HG03064 (cell line): ENCODE measurements around the gene MYBPC1.
A peak's percentile ranks its signal among the peaks of the same experiment; 100 is the strongest.
"Not testable (repeated sequence)": the region's sequence is repeated elsewhere in the genome, so short reads cannot be mapped to it uniquely, and the experiment has no call there.

Experiments
- ATAC-seq: cut with Tn5 transposase; IDR thresholded peaks from one replicate; pipeline ENCODE4 v1.9.1; 2021; ENCODE audit warnings: low read depth; ENCODE audit not compliant: unreplicated experiment

The MYBPC1 gene

DNA sequence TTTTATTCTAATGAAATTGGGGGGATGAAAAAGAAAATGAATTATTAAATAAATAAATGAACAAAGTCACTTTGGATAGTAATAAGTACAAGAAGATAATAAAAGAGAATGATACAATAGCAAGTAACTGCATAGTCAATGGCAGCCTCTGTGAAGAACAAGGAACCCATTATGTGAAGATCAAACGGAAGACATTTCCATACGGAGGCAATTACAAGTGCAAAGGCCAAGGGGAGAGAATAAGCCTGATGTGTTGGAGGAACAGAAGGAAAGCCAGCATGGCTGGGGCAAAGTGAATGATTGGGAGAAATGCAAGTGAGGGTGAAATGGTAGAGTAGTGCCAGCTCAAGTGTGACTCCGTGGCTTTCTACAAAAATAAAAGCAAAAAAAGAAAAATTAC is 58.7 kb downstream of the MYBPC1 start:
- ATAC-seq: no peak

DNA sequence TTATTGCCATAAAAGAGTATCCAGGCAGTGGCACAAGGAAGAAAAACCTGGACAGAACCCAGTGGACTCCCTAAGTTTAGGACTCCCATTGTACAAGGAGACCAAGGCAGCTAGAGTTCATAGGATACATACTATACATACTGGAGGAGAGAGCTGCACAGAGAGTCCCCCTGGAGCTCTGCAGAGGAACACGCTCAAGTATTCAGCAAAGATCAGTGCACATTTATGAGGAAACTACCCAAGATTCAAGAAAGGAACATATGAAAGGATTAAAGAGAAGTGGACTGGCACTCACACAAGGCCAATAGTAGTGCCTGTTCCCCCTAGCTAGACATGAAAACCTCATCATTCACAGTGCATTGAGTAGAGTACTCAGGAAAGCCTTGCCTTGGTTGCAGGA is 59.7 kb downstream of the MYBPC1 start:
- no peak for ATAC-seq

DNA sequence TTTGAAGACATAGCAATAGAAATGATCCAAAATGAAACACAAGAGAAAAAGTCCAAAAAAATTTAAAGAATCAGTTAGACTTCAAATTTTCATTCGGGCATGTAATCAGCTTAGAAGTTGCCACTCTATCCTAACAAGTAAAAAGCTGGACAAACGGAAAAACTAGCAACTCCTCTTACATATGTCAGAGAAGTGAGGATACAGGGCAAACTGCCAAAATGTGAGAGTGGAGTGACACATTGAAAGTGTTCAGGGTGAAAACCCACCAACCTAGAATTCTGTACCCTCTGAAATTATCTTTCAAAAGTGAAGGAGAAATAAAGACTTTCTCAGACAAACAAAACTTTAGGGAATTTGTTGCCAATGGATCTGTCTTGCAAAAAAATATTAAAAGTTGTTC is 60.6 kb downstream of the MYBPC1 start:
- no peak for ATAC-seq

DNA sequence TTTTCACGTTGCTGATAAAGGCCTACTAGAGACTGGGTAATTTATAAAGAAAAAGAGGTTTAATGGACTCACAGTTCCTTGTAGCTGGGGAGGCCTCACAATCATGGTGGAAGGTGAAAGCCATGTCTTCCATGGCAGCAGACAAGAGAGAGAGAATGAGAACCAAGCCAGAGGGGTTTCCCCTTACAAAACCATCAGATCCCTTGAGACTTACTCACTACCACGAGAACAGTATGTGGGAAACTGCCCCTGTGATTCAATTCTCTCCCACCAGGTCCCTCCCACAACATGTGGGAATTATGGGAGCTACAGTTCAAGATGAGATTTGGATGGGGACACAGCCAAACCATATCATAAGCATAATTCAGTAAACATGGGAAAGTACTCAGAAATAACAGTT is 65.9 kb downstream of the MYBPC1 start:
- not testable (repeated sequence) for ATAC-seq

DNA sequence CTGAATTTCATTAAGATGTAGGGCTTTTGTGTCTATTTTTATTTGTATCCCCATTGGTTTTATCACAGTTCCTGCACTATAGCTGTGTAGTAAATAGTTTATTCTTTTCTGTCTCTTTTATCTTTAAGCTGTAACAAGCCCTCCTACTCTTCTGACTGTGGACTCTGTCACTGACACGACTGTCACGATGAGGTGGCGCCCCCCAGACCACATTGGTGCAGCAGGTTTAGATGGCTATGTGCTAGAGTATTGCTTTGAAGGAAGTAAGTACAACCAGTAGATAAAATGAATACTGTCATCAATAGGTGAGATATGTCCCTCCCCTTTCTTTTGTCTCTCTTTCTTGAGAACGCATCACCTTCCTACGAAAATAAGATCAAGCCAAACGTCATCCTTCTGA is 68.5 kb downstream of the MYBPC1 start:
- ATAC-seq: no peak

DNA sequence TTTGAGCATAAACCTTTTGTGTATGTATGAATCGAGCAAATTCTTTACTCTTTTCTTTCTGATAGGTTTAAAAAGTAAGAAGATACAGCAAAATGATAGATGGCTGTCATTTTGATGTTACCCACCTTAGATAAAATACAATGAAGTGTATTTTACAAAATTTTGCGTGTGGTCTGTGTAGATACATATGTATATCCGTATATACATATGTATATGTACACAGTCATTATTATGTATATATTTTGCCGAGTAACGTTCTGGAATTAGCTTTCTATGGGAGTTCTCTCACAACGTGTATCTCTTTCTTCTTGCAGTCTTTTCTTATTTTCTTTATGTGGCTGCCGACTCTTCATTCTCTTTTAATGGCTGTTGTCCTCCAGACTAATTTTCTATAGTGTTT is 70.2 kb downstream of the MYBPC1 start:
- ATAC-seq: no peak

DNA sequence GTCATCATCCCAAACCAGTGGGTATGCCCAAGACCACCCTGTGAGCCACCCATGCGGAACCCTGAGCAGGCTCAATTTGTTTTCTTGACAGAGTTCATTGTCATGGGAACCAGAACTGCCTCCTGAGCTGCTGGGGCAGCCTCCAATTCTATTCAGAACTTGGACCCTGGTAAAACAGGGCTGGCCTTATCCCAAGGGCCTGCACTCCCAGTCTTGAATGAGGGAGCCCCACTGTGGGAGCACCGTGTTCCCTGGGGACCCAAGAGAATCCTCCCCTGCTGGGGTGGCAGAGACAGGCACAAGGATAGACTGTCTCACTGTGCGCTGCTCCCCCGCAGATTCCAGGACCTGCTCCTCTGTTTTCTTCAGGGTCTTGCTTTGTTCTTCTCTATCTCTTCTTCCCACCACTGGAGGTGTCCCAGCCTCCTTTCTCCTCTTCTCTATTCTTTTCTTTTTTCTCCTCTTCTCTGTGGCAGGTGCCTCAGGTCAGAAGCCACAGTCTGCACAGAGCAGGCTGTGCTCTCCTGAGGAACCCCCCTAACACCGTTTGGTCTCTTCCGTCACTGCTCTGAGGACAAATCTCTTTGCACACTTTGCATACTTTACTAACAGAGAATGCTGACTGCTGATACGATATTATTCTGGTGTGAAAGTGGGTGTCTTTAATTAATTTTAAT is 71.4 kb downstream of the MYBPC1 start:
- no peak for ATAC-seq

DNA sequence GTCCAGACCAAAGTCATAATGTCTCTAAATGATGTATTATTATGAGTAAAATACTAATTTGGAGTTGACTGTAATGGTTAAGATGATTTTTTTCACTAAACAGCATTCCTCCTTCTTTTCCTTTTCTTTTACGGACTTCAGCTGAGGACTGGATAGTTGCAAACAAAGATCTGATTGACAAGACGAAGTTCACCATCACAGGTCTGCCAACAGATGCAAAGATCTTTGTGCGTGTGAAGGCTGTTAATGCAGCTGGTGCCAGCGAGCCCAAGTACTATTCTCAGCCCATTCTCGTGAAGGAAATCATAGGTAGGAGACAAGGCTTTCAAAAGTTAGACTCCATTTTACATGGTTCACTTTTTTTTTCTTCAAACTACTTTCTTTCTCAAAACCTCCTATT is 72.8 kb downstream of the MYBPC1 start:
- ATAC-seq: no peak

DNA sequence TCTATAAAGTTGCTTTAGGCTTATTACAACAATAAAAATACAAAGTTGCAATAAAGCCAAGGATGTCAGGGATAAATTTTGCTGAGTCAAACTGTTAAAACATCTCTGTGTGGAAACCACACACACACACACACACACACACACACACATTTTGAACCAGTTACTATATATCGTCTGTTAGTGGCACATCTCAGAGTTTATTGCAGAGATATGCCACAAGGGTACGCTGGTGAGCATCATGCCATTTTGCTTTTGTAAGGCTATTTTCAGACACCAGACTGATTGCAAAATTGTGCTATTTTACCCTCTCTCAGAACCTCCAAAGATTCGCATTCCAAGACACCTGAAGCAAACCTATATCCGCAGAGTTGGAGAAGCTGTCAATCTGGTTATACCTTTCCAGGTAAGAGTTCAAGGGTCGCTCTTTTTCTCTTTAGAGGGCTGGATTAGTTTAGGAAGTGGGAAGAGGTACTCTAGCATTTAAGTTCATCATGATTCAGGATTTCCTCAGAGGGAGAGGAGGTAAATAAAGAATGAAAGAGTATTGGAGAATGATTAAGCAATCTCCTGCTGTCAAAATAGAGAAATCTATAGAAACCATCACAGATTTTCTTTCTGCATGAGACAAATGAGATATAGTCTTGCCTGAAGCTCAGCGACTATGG is 75.4 kb downstream of the MYBPC1 start:
- ATAC-seq: no peak

DNA sequence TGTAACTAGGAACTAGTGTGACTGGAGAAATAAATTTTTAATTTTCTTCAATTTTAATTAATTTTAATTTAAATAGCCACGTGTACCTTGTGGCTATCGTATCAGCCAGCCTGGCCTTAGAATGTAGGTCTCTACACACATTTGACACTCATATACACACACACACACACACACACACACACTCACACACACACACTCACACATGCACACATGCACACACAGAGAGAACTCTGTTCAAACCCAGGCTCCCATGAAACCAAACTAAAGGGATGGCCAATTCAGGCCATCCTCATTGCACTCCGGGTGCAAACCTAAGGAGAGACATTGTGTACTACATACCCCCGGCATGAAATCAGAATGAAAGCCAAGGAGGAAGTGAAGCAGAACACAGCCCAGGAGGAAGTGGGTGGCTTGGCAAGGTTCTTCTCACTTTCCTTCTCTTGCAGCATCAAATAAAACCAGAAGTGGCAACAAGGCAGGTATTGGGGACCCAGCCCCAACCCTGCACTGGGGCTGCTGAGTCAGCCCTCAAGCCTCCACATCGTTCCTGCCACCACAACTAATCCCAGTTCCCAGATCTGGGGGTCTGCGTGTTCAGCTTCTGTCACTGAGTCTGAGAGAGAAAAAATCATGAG is 76.5 kb downstream of the MYBPC1 start:
- peak; percentile 92 for ATAC-seq

DNA sequence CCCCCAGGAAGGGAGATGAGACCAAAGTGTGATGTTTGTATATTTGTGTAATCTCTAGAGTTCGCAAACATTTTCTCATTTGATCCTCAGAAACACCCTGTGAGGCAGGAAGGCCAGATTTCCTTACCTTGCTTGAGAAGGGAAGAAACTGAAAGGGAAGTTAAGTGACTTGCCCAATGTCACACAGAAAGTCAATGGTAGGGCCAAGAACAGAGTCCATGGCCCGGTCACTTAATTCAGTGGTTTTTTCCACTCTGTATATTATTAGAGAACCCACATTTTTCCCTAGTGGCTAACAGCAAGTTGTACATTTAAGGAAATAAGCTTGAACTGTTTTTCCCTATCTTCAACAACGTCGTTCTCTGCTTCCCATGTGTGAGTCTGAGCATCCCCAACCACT is 77.1 kb downstream of the MYBPC1 start:
- ATAC-seq: peak; percentile 12

DNA sequence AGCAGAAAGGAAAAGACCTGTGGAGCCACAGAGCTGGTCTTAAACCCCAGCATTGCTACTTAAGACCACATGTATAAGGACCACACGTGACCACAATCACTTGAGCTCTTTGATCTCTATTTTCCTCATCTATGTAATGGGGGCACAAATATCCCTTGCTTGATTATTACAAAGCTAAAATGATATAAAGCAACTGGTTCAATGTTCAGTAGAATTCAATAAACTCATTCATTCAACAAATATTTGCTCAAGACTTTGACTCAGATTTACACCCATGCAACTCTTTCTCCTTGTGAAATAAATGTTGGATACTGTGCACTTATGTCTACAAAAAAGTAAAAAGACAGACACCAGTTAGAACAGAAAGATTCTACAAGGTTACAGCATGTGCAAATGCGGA is 80.8 kb downstream of the MYBPC1 start:
- ATAC-seq: no peak

DNA sequence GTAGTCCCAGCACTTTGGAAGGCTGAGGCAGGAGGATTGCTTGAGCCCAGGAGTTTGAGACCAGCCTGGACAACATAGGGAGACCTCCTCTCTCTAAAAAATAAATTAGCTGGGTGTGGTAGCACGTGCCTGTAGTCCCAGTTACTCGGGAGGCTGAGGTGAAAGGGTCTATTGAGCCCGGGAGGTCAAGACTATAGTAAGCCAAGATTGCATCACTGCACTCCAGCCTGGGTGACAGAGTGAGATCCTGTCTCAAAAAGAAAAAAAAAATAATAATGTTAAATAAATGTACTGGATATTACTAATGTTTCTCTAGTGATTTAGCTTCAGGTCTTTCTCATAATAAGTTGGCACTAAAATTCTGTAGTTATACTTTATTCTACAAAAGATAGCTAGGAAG is 81.7 kb downstream of the MYBPC1 start:
- ATAC-seq: not testable (repeated sequence)

DNA sequence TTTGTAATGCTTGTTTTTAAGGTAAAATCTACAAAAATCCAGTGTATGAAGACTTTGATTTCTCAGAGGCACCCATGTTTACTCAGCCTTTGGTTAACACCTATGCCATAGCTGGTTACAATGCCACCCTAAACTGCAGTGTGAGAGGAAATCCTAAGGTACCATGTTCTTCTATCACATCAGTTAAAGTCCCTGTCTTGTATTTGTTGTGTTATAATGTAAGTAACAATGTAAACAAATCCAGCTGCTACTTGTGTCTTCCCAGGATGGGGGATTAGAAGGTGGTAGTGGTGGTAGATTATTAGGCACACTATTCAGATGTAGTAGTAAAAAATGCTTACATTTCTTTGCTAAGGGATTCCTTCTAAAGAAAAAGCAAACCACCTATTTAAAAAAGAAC is 83.3 kb downstream of the MYBPC1 start:
- no peak for ATAC-seq

DNA sequence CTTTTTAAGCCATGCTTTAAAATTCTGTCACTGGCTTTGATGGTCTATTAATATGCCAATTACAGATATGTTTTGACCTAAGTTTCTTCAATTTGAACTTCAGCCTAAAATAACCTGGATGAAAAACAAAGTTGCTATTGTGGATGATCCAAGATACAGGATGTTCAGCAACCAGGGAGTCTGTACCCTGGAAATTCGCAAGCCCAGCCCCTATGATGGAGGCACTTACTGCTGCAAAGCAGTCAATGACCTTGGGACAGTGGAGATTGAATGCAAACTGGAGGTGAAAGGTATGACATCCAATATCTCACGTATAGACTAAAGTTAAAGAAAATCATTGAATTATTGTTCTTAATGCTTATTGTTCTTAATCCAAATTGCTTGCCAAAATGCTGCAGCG is 85.5 kb downstream of the MYBPC1 start:
- no peak for ATAC-seq

DNA sequence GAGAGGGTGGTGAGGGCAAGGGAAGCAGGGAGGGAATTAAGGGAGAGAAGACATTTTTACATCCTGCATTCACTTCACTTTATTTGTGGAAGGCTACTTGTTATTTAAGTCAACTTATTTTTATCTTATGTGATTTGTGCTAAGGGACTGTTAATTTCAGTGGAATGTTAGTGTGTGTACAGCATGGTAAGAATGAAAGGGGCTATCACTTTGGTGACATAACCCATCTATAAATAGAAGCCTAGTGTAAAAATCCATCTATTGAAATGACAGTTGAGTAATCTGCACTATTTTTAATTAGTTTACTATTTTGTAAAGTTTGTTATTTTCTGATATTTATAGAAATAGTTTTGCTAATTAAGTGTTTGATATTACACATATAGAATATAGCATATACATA is 85.9 kb downstream of the MYBPC1 start:
- ATAC-seq: no peak

DNA sequence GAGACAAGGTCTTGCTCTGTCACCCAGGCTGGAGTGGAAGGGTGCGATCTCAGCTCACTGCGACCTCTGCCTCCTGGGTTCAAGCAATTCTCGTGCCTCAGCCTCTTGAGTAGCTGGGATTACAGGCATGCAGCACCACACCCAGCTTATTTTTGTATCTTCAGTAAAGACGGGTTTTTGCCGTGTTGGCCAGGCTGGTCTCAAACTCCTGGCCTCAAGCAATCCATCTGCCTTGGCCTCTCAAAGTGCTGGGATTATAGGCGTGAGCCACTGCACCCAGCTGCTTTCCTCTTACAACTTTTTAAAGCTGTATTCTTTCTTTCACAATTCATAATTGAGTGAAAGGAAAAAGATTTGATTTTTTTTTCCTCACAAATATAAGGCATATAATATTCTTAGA is 86.9 kb downstream of the MYBPC1 start:
- not testable (repeated sequence) for ATAC-seq

DNA sequence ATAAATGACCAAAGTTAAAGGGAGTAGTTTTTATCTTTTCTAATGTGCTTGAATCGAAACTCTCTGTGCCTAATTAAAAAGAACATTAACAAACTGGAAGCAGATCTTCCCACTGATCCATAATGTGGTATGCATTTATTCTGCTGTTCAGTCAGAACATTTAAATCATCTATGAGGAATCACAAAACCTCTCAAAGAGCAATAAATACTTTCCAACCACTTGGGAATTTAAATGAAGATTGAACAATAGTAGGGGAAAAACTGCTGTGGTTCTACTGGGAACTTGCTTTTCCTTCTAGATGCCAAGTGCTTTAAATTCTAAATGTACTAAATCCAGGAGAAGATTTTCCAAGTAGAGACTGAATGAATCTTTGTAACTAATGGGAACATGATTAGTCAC is 90.3 kb downstream of the MYBPC1 start:
- ATAC-seq: no peak

DNA sequence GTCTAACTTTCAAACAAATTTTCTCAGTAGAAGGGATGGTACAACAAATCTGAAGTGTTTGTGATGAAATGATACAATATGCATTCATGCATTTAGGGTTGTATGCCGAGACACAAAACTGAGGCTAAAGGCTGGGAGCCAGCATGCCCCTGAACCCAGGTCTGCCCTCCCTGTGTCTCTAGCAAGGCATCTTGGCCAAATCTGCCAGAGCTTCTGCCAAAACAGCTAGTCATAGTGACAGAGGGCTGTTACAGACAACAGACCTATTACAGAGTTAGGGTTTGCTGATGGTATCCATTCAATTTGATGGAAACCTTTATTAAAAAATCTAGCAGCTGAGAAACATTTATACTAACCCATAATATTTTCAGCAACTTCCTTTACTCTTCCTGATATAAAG is 91.4 kb downstream of the MYBPC1 start:
- no peak for ATAC-seq

DNA sequence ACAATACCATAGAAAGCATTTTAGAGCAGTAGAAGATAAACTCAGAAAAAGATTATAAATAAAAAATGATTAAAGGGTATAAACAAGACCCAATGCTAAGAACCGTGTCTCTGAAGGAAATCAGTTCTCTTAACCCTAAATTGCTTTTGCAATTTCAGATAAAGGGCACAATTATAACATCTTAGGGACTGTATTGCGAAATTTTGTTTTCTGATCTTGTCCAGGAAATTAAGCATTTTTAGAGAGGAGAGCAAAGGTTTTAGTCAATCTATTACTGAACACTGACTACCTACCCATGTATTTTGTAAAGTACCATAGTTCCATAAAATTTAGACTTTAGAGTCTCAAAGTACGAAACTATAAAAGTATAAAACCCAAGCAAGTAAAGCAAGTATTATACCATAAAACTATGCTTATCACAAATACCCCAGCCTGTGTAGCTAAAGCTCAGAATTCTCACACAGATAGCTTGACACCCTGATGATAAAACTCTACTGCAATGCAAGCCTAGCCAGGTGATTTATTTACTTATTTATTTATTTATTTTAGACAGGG is 95.8 kb downstream of the MYBPC1 start:
- no peak for ATAC-seq

DNA sequence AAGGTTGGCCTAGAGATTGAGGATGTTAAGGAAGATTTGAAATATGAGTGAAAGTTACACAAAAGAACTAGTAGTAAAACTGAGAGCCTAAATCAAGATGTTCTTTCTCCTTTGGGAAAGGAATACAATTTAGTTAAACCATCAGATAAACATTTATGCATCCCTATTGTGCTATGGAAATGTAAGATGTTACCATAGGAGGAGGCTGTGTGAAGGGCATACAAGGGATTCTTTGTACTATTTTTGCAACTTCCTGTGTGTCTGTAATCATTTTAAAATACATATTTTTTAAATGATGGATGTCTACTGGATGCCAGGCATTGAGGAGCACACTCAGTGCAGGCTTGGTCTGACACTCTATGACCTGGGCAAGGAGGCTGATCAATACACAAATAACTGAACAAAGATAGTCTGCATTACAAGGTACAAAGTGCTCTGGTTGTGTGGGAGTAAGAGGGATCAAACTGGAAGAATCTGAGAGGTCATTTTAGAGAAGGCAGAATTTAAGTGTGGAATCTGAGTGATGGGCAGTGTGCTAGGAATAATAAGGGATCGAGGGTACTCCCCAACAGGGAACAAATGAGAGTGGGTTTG is 96.8 kb downstream of the MYBPC1 start:
- ATAC-seq: no peak
